ENCODE results near the gene GALE. TPM values are rescaled to one million over a fixed set of nuclear protein-coding genes. Genes with fewer than 3 reads are reported as not detected.

Gene GALE
- total and polyA plus RNA-seq, 2 donors (not counting 3 experiments of a cell fraction or from before 2014, with no cell fraction given): 42.9 to 64.7 TPM

- FAIRE-seq: no peak
- H3K4me1 ChIP-seq (ENCODE audit: control insufficient read depth, extremely low read depth, insufficient read depth, low read length): peaks cover 22% of the 10 kb centered on the region
- no peak overlapping the region for H3K4me2 ChIP-seq (ENCODE audit: insufficient read depth, low read length)
- no peak overlapping the region for H3K4me3 ChIP-seq (replicated peaks in 1 of 3; ENCODE audit: insufficient read depth in 1 of 3, low read depth in 1 of 3, low read length in 3 of 3)
- no TSS peak for BruUV-seq (replicated peaks)
- no peaks in the 10 kb centered on the region for H3K9me3 ChIP-seq (replicated peaks; ENCODE audit: control insufficient read depth, insufficient read depth, low read length)
- dilution Hi-C loops (cut with MboI; ENCODE audit: extremely low pct_ligation_motif_present, low sequenced_read_pairs): no loop called here
- no peak overlapping the region for H2AFZ ChIP-seq (ENCODE audit: low read depth, low read length)
- no peaks in the 10 kb centered on the region for H4K20me1 ChIP-seq (replicated peaks; ENCODE audit: control insufficient read depth, extremely low read depth, insufficient read depth, low read length)
- no peaks in the 10 kb centered on the region for H3K27me3 ChIP-seq (ENCODE audit: control insufficient read depth in 2 of 2, insufficient read depth in 2 of 2, low read length in 2 of 2)
- no peak for DNase-seq (ENCODE audit: low read depth, low spot score)
- peaks cover 28% of the 10 kb centered on the region for H3K79me2 ChIP-seq (ENCODE audit: control insufficient read depth, insufficient read depth, low read length)
- peaks cover 11 to 17% of the 10 kb centered on the region in 2 experiments for H3K36me3 ChIP-seq (ENCODE audit: control insufficient read depth in 2 of 2, extremely low read depth in 1 of 2, insufficient read depth in 2 of 2, low read length in 2 of 2)
- no peak overlapping the region for H3K9ac ChIP-seq (replicated peaks; ENCODE audit: extremely low read depth, insufficient read depth, low read length)
- intact Hi-C loops (cut with micrococcal nuclease): no loop called here
- no peak overlapping the region for H3K27ac ChIP-seq (ENCODE audit: insufficient read depth, low read depth, low read length)
- POLR2A ChIA-PET: no interaction called here
- CTCF ChIA-PET: interaction anchor here (1.3 kb wide), 1 partner anchor 17 kb away, joined by 4 read pairs; no protein-coding TSS in a partner anchor
- TF ChIP-seq GATA2 (IDR thresholded peaks at IDR 0.05; ENCODE audit: insufficient read depth, insufficient read length, low read depth, low read length): no peak
- TF ChIP-seq FOS (IDR thresholded peaks at IDR 0.05; ENCODE audit: borderline replicate concordance, insufficient read depth, low read length): no peak
- no peak for TF ChIP-seq CTCF (IDR thresholded peaks at IDR 0.05; ENCODE audit: extremely low read depth in 1 of 2, insufficient read depth in 1 of 2, low read depth in 1 of 2, low read length in 2 of 2)
- no peak for TF ChIP-seq MYC (IDR thresholded peaks at IDR 0.05; ENCODE audit: low read depth, low read length)
- TF ChIP-seq MAX (IDR thresholded peaks at IDR 0.05; ENCODE audit: insufficient read depth, insufficient read length): no peak
- no peak for TF ChIP-seq POLR2A (IDR thresholded peaks at IDR 0.05; ENCODE audit: low read depth, low read length)
- no peak for TF ChIP-seq JUN (IDR thresholded peaks at IDR 0.05; ENCODE audit: borderline replicate concordance, insufficient read depth, insufficient read length, low read depth)
- TF ChIP-seq POLR2AphosphoS5 (IDR thresholded peaks at IDR 0.05; ENCODE audit: insufficient read depth, low read depth, low read length): no peak
- TF ChIP-seq EZH2 (IDR thresholded peaks at IDR 0.05; ENCODE audit: borderline replicate concordance, low read depth, low read length, severe bottlenecking): no peak
- no peaks in the 10 kb centered on the region for H3K9me1 ChIP-seq (replicated peaks; ENCODE audit: control insufficient read depth, extremely low read depth, insufficient read depth, low read length)
These were observed 11.9 kb downstream of the GALE start for GRCh38 chr1:23788695-23789094.

Data from endothelial cell of umbilical vein (primary cell).